B cell (primary cell): Measurements from ENCODE around the gene SLC26A8. TPM values are rescaled to one million over a fixed set of nuclear protein-coding genes. Genes with fewer than 3 reads are reported as not detected.

Experiments used
- ATAC-seq: fragments of 200-7000 bp; cut with Tn5 transposase; one replicate; pipeline ENCODE4 v1.10.0; 2021; ENCODE audit warnings: low read depth, mild to moderate bottlenecking, moderate number of reproducible peaks, moderate library complexity
- CTCF ChIA-PET: fragments of 350-600 bp; sonication (Branson Sonifier 250); formaldehyde crosslinking; loops from one replicate; lab custom pipeline; 2021; ENCODE audit warnings: antibody characterized with exemption, inconsistent platforms; lab: Charles Lee
- POLR2A ChIA-PET: fragments of 350-600 bp; sonication (Branson Sonifier 250); formaldehyde crosslinking; loops from one replicate; lab custom pipeline; 2021; ENCODE audit warnings: antibody characterized with exemption; lab: Charles Lee
- DNase-seq: peaks from one replicate; pipeline ENCODE4 v3.0.0; 2013
- H2AFZ ChIP-seq: 2 replicates; pipeline ENCODE4 v1.6.1; 2012; ENCODE audit warnings: mild to moderate bottlenecking, low read depth, low read length; ENCODE audit not compliant: insufficient read depth, poor library complexity, severe bottlenecking
- H3K27ac ChIP-seq, 2 donors: 1 replicate in 1 of 2; 2 replicates in 1 of 2; pipeline ENCODE4 v1.5.1; 2012 to 2013; ENCODE audit warnings: low read length in 2 of 2, mild to moderate bottlenecking in 2 of 2, moderate library complexity in 1 of 2
- H3K27me3 ChIP-seq, 4 experiments: fragments of 200-600 bp in 1 of 4; sonication (generic) in 1 of 4; replicated peaks in 1 of 4; 1 replicate in 2 of 4; 2 replicates in 2 of 4; pipeline versions ENCODE4 v1.6.1 to v1.7.0; 2013 to 2016; ENCODE audit warnings: low read length in 3 of 4, mild to moderate bottlenecking in 2 of 4, mixed read lengths in 1 of 4, moderate library complexity in 1 of 4; ENCODE audit not compliant: insufficient read depth in 4 of 4, control insufficient read depth in 3 of 4; ENCODE audit errors: control extremely low read depth in 1 of 4
- H3K36me3 ChIP-seq, 2 experiments: replicated peaks in 1 of 2; 1 replicate in 1 of 2; 2 replicates in 1 of 2; pipeline versions ENCODE4 v1.6.1 to v1.7.1; 2013; ENCODE audit warnings: low read length in 1 of 2; ENCODE audit not compliant: insufficient read depth in 2 of 2, control insufficient read depth in 1 of 2; ENCODE audit errors: control extremely low read depth in 1 of 2, extremely low read depth in 1 of 2
- H3K4me1 ChIP-seq, 2 donors: fragments of 200-600 bp in 1 of 2; sonication (generic) in 1 of 2; 1 replicate in 1 of 2; 2 replicates in 1 of 2; pipeline versions ENCODE4 v1.5.1 to v1.6.1; 2013 to 2017; ENCODE audit warnings: low read length in 2 of 2; ENCODE audit not compliant: control insufficient read depth in 2 of 2, insufficient read depth in 2 of 2
- H3K4me2 ChIP-seq: replicated peaks from 2 replicates; pipeline ENCODE3; 2012; ENCODE audit warnings: mild to moderate bottlenecking, low read depth, low read length; ENCODE audit not compliant: poor library complexity, severe bottlenecking
- H3K4me3 ChIP-seq, 5 experiments: fragments of 200-600 bp in 1 of 5; sonication (generic) in 1 of 5; 1 replicate in 3 of 5; 2 replicates in 2 of 5; pipeline versions ENCODE4 v1.5.1 to v1.7.0; 2011 to 2016; ENCODE audit warnings: low read length in 4 of 5, mild to moderate bottlenecking in 4 of 5, low read depth in 2 of 5, control low read depth in 1 of 5, moderate library complexity in 1 of 5; ENCODE audit not compliant: insufficient read depth in 1 of 5; ENCODE audit errors: control extremely low read depth in 1 of 5, extremely low read depth in 1 of 5
- H3K79me2 ChIP-seq: fragments of 200-600 bp; sonication (generic); one replicate; pipeline ENCODE4 v1.6.0; 2016; ENCODE audit warnings: low read length; ENCODE audit not compliant: control insufficient read depth, insufficient read depth
- H3K9ac ChIP-seq: fragments of 200-600 bp; sonication (generic); 2 replicates; pipeline ENCODE4 v1.6.1; 2017; ENCODE audit warnings: mild to moderate bottlenecking, low read length, moderate library complexity
- H3K9me3 ChIP-seq, 3 donors: one replicate each; pipeline versions ENCODE4 v1.6.1 to v1.7.1; 2013; ENCODE audit warnings: low read length in 2 of 3; ENCODE audit not compliant: control insufficient read depth in 2 of 3, insufficient read depth in 1 of 3; ENCODE audit errors: control extremely low read depth in 1 of 3
- H4K20me1 ChIP-seq: 2 replicates; pipeline ENCODE4 v1.6.0; 2012; ENCODE audit warnings: mild to moderate bottlenecking, low read length; ENCODE audit not compliant: insufficient read depth, control insufficient read depth, poor library complexity, severe bottlenecking
- H3K27ac Mint-ChIP-seq: one replicate; pipeline ENCODE4 v1.8.0; 2021; ENCODE audit warnings: mixed read lengths
- H3K27me3 Mint-ChIP-seq: one replicate; pipeline ENCODE4 v1.8.0; 2021; ENCODE audit warnings: mixed read lengths
- H3K4me1 Mint-ChIP-seq: one replicate; pipeline ENCODE4 v1.8.0; 2021; ENCODE audit warnings: mixed read lengths
- H3K4me3 Mint-ChIP-seq: one replicate; pipeline ENCODE4 v1.8.0; 2021; ENCODE audit warnings: mixed read lengths
- H3K9me3 Mint-ChIP-seq: one replicate; pipeline ENCODE4 v1.8.0; 2022; ENCODE audit warnings: mixed read lengths; ENCODE audit not compliant: insufficient read depth
- CTCF ChIP-seq: fragments of 200-600 bp; IDR thresholded peaks from one replicate; pipeline ENCODE4 v1.8.0; 2022; ENCODE audit warnings: antibody characterized with exemption, mild to moderate bottlenecking
- EZH2 ChIP-seq: IDR thresholded peaks from 2 replicates; pipeline ENCODE4 v1.6.1; 2012; ENCODE audit warnings: borderline replicate concordance, low read depth, mild to moderate bottlenecking, moderate library complexity, low read length; ENCODE audit not compliant: insufficient read depth, poor library complexity, severe bottlenecking
- WGBS: methylation state at CpG from one replicate; pipeline ENCODE4 v1.1.5; 2013; ENCODE audit warnings: missing lambda C conversion rate; ENCODE audit not compliant: insufficient coverage; 5-methylcytosine and 5-hydroxymethylcytosine counted together
- intact Hi-C: fragments of 100-400 bp; cut with micrococcal nuclease; formaldehyde crosslinking; loops from one replicate; pipeline ENCODE4 v1.10.0; 2022
- polyA plus RNA-seq: library from polyadenylated mRNA; depleted of rRNA; stranded (reverse); fragments of >200 nt; gene quantifications from 2 replicates; pipeline ENCODE4 v1.2.3, GENCODE V29; 2012
- total RNA-seq, 2 donors: library from RNA; stranded (reverse); fragments of 120-200 nt in 1 of 2; gene quantifications; 1 replicate in 1 of 2; 2 replicates in 1 of 2; pipeline versions ENCODE4 v1.2.3 to v1.2.4, GENCODE V29; 2013 to 2022

The SLC26A8 gene
- total and polyA plus RNA-seq, 2 donors (not counting 1 experiment from before 2014, with no cell fraction given) = 0.01 TPM; not detected in 1

DNA sequence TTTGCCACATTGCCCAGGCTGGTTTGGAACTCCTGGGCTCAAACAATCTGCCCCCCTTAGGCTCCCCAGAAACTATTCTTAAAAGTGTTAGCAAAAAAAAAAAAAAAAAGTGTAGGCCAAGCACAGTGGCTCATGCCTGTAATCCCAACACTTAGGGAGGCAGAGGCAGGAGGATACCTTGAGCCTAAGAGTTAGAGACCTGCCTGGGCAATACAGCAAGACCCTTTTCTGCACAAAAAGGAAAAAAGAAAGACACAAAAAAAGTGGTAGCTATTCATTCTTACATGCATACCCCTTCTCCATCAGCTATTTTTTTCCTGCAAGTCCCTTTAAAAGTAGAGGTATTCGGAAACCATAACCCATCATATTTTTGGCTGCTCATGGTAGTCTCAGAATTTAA, 100.3 kb downstream of the SLC26A8 start:
- no peak for DNase-seq
- peaks cover 13% of the 10 kb centered on the region for H3K4me1 Mint-ChIP-seq
- H3K4me3 Mint-ChIP-seq = no peak overlapping the region
- intact Hi-C loops = no loop called here
- Histone ChIP-seq H3K27ac (no peak overlapping the region), H3K9me3 (no peaks in the 10 kb centered on the region), H3K36me3 (no peaks in the 10 kb centered on the region), H3K9ac (no peak overlapping the region), H3K4me2 (no peak overlapping the region), H3K27me3 (no peaks in the 10 kb centered on the region), H3K4me1 (peaks cover 12 to 15% of the 10 kb centered on the region in 2 donors), H3K79me2 (peaks cover 24% of the 10 kb centered on the region), H3K4me3 (no peak overlapping the region), H4K20me1 (no peaks in the 10 kb centered on the region), H2AFZ (no peak overlapping the region)
- POLR2A ChIA-PET = no interaction called here
- no peaks in the 10 kb centered on the region for H3K9me3 Mint-ChIP-seq
- ATAC-seq = no peak
- no peak for TF ChIP-seq CTCF
- TF ChIP-seq EZH2 = no peak
- CTCF ChIA-PET = interaction anchor here (0.7 kb wide), 1 partner anchor 209 kb away, joined by 4 read pairs; no protein-coding TSS in a partner anchor
- H3K27ac Mint-ChIP-seq = no peak overlapping the region
- WGBS = no CpG with 5 or more reads among the region's 1 CpG
- no peaks in the 10 kb centered on the region for H3K27me3 Mint-ChIP-seq

DNA sequence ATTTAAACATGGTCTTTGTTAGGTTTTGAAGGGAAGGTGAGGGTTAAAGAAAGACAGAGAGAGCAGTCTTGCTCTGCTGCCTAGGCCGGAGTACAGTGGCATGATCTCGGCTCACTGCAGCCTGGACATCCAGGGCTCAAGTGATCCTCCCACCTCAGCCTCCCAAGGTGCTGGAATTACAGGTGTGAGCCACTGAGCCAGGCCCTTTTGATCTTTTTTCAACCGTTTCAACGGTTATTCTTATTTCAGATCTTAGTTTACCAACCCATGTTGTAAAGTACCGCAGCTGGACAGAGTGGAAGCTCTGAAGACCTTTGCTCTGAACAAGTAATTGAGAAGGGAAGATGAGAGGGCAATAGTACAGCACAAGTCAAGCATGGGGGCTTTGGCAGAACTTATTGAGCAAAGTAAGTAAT, 102.3 kb downstream of the SLC26A8 start:
- ATAC-seq (no peak), DNase-seq (no peak)
- POLR2A ChIA-PET = no interaction called here
- no peak for TF ChIP-seq EZH2
- TF ChIP-seq CTCF = no peak
- no peaks in the 10 kb centered on the region for H4K20me1 ChIP-seq
- H3K27me3 ChIP-seq = no peaks in the 10 kb centered on the region
- Mint-ChIP-seq H3K27me3 (no peaks in the 10 kb centered on the region), H3K4me1 (peaks cover 26% of the 10 kb centered on the region), H3K4me3 (no peak overlapping the region), H3K9me3 (no peaks in the 10 kb centered on the region), H3K27ac (no peak overlapping the region)
- H3K79me2 ChIP-seq = peaks cover 32% of the 10 kb centered on the region
- H3K9ac ChIP-seq = no peak overlapping the region
- H3K36me3 ChIP-seq = peaks cover under 1 to 3% of the 10 kb centered on the region in 2 experiments
- intact Hi-C loops = no loop called here
- H3K9me3 ChIP-seq = no peaks in the 10 kb centered on the region
- CTCF ChIA-PET = no interaction called here
- peaks cover 19 to 25% of the 10 kb centered on the region in 2 donors for H3K4me1 ChIP-seq
- 100% methylated on average over 2 of the region's 5 CpGs for WGBS
- no peak overlapping the region for H3K4me2 ChIP-seq
- H3K27ac ChIP-seq = no peak overlapping the region
- H3K4me3 ChIP-seq = no peak overlapping the region
- no peak overlapping the region for H2AFZ ChIP-seq
